ENCODE results near the gene ADAM12. TPM values are rescaled to one million over a fixed set of nuclear protein-coding genes. Genes with fewer than 3 reads are reported as not detected.
A peak's percentile ranks its signal among the peaks of the same experiment; 100 is the strongest.

Gene ADAM12
- total and polyA plus RNA-seq, 7 donors, result 0.01 to 3.3 (median 0.24) TPM; not detected in 2

- no peaks in the 10 kb centered on the region for H3K9me3 ChIP-seq
- no peaks in the 10 kb centered on the region for H3K36me3 ChIP-seq (ENCODE audit: insufficient read depth in 1 of 2, low read depth in 1 of 2)
- no peak for TF ChIP-seq CTCF (IDR thresholded peaks at IDR 0.05)
- no peak overlapping the region for H3K27ac ChIP-seq
- H3K27me3 ChIP-seq (ENCODE audit: insufficient read depth in 3 of 3, low read length in 2 of 3), result no peaks in the 10 kb centered on the region
- intact Hi-C loops (cut with DNase I), result loop anchor here (5.0 to 10.0 kb wide), 4 partner anchors 519 to 1882 kb away; no protein-coding TSS in a partner anchor
- no peak overlapping the region for H3K4me3 ChIP-seq
- no peak for DNase-seq
- no peak for ATAC-seq
- 62 to 65% (median 63%) methylated on average over 6 of the region's 6 CpGs for WGBS, 3 donors
- H3K4me1 ChIP-seq, result no peaks in the 10 kb centered on the region
Observed at GRCh38 chr10:125983161-125983560, 405.1 kb downstream of the ADAM12 start.

- WGBS, 3 donors, result 8 to 14% (median 11%) methylated on average over 6 of the region's 6 CpGs
- no peaks in the 10 kb centered on the region for H3K27me3 ChIP-seq (ENCODE audit: insufficient read depth in 3 of 3, low read length in 2 of 3)
- H3K4me1 ChIP-seq, result no peaks in the 10 kb centered on the region
- intact Hi-C loops (cut with DNase I), result loop anchor here (5.0 to 10.0 kb wide), 4 partner anchors 520 to 1882 kb away; no protein-coding TSS in a partner anchor
- H3K36me3 ChIP-seq (ENCODE audit: insufficient read depth in 1 of 2, low read depth in 1 of 2), result no peaks in the 10 kb centered on the region
- no peak overlapping the region for H3K4me3 ChIP-seq
- ATAC-seq, result peak in 1 of 4 donors; percentile 46
- H3K9me3 ChIP-seq, result no peaks in the 10 kb centered on the region
- no peak overlapping the region for H3K27ac ChIP-seq
- TF ChIP-seq CTCF (IDR thresholded peaks at IDR 0.05), result peak; percentile 62
- no peak for DNase-seq
Observed at GRCh38 chr10:125982260-125982948, 405.9 kb downstream of the ADAM12 start.

GRCh38 chr10:125980521-125981035 lies 407.7 kb downstream of the ADAM12 start:
- Histone ChIP-seq H3K4me1 (no peaks in the 10 kb centered on the region), H3K4me3 (no peak overlapping the region), H3K27me3 (ENCODE audit: insufficient read depth in 3 of 3, low read length in 2 of 3) (no peaks in the 10 kb centered on the region), H3K27ac (no peak overlapping the region), H3K9me3 (no peaks in the 10 kb centered on the region), H3K36me3 (ENCODE audit: insufficient read depth in 1 of 2, low read depth in 1 of 2) (no peaks in the 10 kb centered on the region)
- DNase-seq, result no peak
- intact Hi-C loops (cut with DNase I), result loop anchor here (5.0 to 10.0 kb wide), 4 partner anchors 522 to 1884 kb away; no protein-coding TSS in a partner anchor
- ATAC-seq, result no peak
- whole genome bisulfite sequencing, 3 donors, result 73 to 83% (median 76%) methylated on average over 6 of the region's 6 CpGs
- TF ChIP-seq CTCF (IDR thresholded peaks at IDR 0.05), result no peak

- Histone ChIP-seq H3K36me3 (ENCODE audit: insufficient read depth in 1 of 2, low read depth in 1 of 2) (no peaks in the 10 kb centered on the region), H3K27ac (no peak overlapping the region), H3K4me1 (no peaks in the 10 kb centered on the region), H3K9me3 (no peaks in the 10 kb centered on the region), H3K4me3 (no peak overlapping the region), H3K27me3 (ENCODE audit: insufficient read depth in 3 of 3, low read length in 2 of 3) (no peaks in the 10 kb centered on the region)
- WGBS, 3 donors, result 47 to 54% (median 53%) methylated on average over 7 of the region's 7 CpGs
- peak in 1 of 4 donors; percentile 19 for ATAC-seq
- no peak for TF ChIP-seq CTCF (IDR thresholded peaks at IDR 0.05)
- no peak for DNase-seq
- intact Hi-C loops (cut with DNase I), result loop anchor here (5.0 to 10.0 kb wide), 4 partner anchors 522 to 1885 kb away; no protein-coding TSS in a partner anchor
Observed at GRCh38 chr10:125979976-125980375, 408.3 kb downstream of the ADAM12 start.
